Neural cell (in vitro differentiated cells): ENCODE measurements around the gene GPR152. TPM values are rescaled to one million over a fixed set of nuclear protein-coding genes. Genes with fewer than 3 reads are reported as not detected.

ENCODE experiments used
- H2AFZ ChIP-seq: fragments of 200-600, 300-800 bp; sonication (generic), shearing (Covaris generic); 2 replicates; pipeline ENCODE4 v1.6.0; 2014; ENCODE audit warnings: low read depth, mild to moderate bottlenecking, antibody characterized with exemption, low read length, moderate library complexity
- H3F3A ChIP-seq: fragments of 200-600 bp; shearing (Covaris generic); 2 replicates; pipeline ENCODE4 v1.6.1; 2016; ENCODE audit warnings: mild to moderate bottlenecking, moderate library complexity, mixed read lengths, antibody characterized with exemption, low read length; ENCODE audit not compliant: insufficient read depth, poor library complexity, severe bottlenecking
- H3K27ac ChIP-seq: fragments of 200-600, 300-800 bp; sonication (generic), shearing (Covaris generic); 2 replicates; pipeline ENCODE4 v1.5.1; 2014; ENCODE audit warnings: mild to moderate bottlenecking, low read length, moderate library complexity
- H3K27me3 ChIP-seq: fragments of 300-800, 200-600 bp; sonication (generic), shearing (Covaris generic); 2 replicates; pipeline ENCODE4 v1.6.0; 2014; ENCODE audit warnings: mild to moderate bottlenecking, low read depth, low read length, moderate library complexity; ENCODE audit not compliant: insufficient read depth
- H3K36me3 ChIP-seq: fragments of 300-800, 200-600 bp; sonication (generic), shearing (Covaris generic); 2 replicates; pipeline ENCODE4 v1.5.1; 2014; ENCODE audit warnings: mild to moderate bottlenecking, antibody characterized with exemption, low read length, moderate library complexity; ENCODE audit not compliant: insufficient read depth
- H3K4me2 ChIP-seq: fragments of 300-800, 200-600 bp; sonication (generic), shearing (Covaris generic); 2 replicates; pipeline ENCODE4 v1.6.0; 2014; ENCODE audit warnings: mild to moderate bottlenecking, low read length
- H3K4me3 ChIP-seq: fragments of 300-800, 200-600 bp; sonication (generic), shearing (Covaris generic); 2 replicates; pipeline ENCODE4 v1.5.1; 2014; ENCODE audit warnings: mild to moderate bottlenecking, low read length, moderate library complexity
- H3K79me2 ChIP-seq: fragments of 200-600 bp; shearing (Covaris generic); replicated peaks from 2 replicates; pipeline ENCODE4 v1.6.0; 2014; ENCODE audit warnings: mild to moderate bottlenecking, low read length, moderate library complexity; ENCODE audit not compliant: insufficient read depth
- H3K9ac ChIP-seq: fragments of 300-800, 200-600 bp; sonication (generic), shearing (Covaris generic); 2 replicates; pipeline ENCODE4 v1.6.1; 2016; ENCODE audit warnings: mild to moderate bottlenecking, low read length, mixed read lengths
- H3K9me2 ChIP-seq: fragments of 200-600 bp; shearing (Covaris generic); 2 replicates; pipeline ENCODE4 v1.6.1; 2016; ENCODE audit warnings: mild to moderate bottlenecking, low read length, mixed read lengths; ENCODE audit not compliant: insufficient read depth
- H3K9me3 ChIP-seq: fragments of 200-600, 300-800 bp; sonication (generic), shearing (Covaris generic); 2 replicates; pipeline ENCODE4 v1.6.1; 2016; ENCODE audit warnings: mild to moderate bottlenecking, mixed run types, low read length, moderate library complexity, mixed read lengths
- H4K20me1 ChIP-seq: fragments of 200-600 bp; shearing (Covaris generic); 2 replicates; pipeline ENCODE4 v1.6.1; 2016; ENCODE audit warnings: mild to moderate bottlenecking, mixed run types; ENCODE audit not compliant: insufficient read depth
- CTCF ChIP-seq: fragments of 450-650 bp; IDR thresholded peaks from 2 replicates; pipeline ENCODE4 v1.5.1; 2014; ENCODE audit warnings: antibody characterized with exemption, mild to moderate bottlenecking, moderate library complexity; ENCODE audit not compliant: poor library complexity, severe bottlenecking
- EP300 ChIP-seq: fragments of 450-650 bp; conservative IDR thresholded peaks from 2 replicates; pipeline ENCODE4 v1.6.1; 2014; ENCODE audit warnings: antibody characterized with exemption, mild to moderate bottlenecking, moderate library complexity; ENCODE audit not compliant: poor library complexity, severe bottlenecking
- EZH2 ChIP-seq: fragments of 200-600, 300-800 bp; shearing (Covaris generic), sonication (generic); IDR thresholded peaks from 2 replicates; pipeline ENCODE4 v1.6.1; 2014; ENCODE audit warnings: antibody characterized with exemption, low read length, borderline replicate concordance, mild to moderate bottlenecking; ENCODE audit not compliant: insufficient read depth, poor library complexity, severe bottlenecking
- MXI1 ChIP-seq: fragments of 450-650 bp; conservative IDR thresholded peaks from 2 replicates; pipeline ENCODE4 v1.6.1; 2014; ENCODE audit warnings: antibody characterized with exemption, mild to moderate bottlenecking; ENCODE audit not compliant: poor library complexity, severe bottlenecking
- POLR2AphosphoS5 ChIP-seq: IDR thresholded peaks from 2 replicates; pipeline ENCODE4 v1.6.1; 2012
- RAD21 ChIP-seq: fragments of 450-650 bp; conservative IDR thresholded peaks from 2 replicates; pipeline ENCODE4 v1.6.1; 2014; ENCODE audit warnings: antibody characterized with exemption, mild to moderate bottlenecking, moderate library complexity
- REST ChIP-seq: IDR thresholded peaks from 2 replicates; pipeline ENCODE4 v1.6.1; 2012; ENCODE audit warnings: borderline replicate concordance
- SMC3 ChIP-seq: fragments of 450-650 bp; conservative IDR thresholded peaks from 2 replicates; pipeline ENCODE4 v1.6.1; 2014; ENCODE audit warnings: antibody characterized with exemption, mild to moderate bottlenecking, moderate library complexity; ENCODE audit not compliant: poor library complexity
- TAF1 ChIP-seq: IDR thresholded peaks from 2 replicates; pipeline ENCODE4 v1.6.1; 2012; ENCODE audit warnings: low read depth
- polyA plus RNA-seq: library from polyadenylated mRNA; depleted of rRNA; stranded (reverse); fragments of >200 nt; gene quantifications from 2 replicates; pipeline ENCODE4 v1.2.3, GENCODE V29; 2014

Gene GPR152
- polyA plus RNA-seq, 1 donor from 2014 or later, result not detected

- peaks cover 21% of the 10 kb centered on the region for H3K27me3 ChIP-seq
- H4K20me1 ChIP-seq, result no peaks in the 10 kb centered on the region
- no peaks in the 10 kb centered on the region for H3K79me2 ChIP-seq
- H3K36me3 ChIP-seq, result no peaks in the 10 kb centered on the region
- H2AFZ ChIP-seq, result no peak overlapping the region
- no peak overlapping the region for H3K4me3 ChIP-seq
- no peak for TF ChIP-seq CTCF
- no peak for TF ChIP-seq SMC3
- TF ChIP-seq RAD21, result no peak
- no peak for TF ChIP-seq EZH2
- no peak for TF ChIP-seq TAF1
- no peak for TF ChIP-seq EP300
- TF ChIP-seq POLR2AphosphoS5, result no peak
- TF ChIP-seq MXI1, result no peak
- no peak for TF ChIP-seq REST
- H3K27ac ChIP-seq, result no peak overlapping the region
- H3K9me2 ChIP-seq, result no peaks in the 10 kb centered on the region
- H3K4me2 ChIP-seq, result no peak overlapping the region
- H3F3A ChIP-seq, result no peaks in the 10 kb centered on the region
- no peaks in the 10 kb centered on the region for H3K9me3 ChIP-seq
- no peak overlapping the region for H3K9ac ChIP-seq
Measured at GRCh38 chr11:67419325-67420049, 33.0 kb downstream of the GPR152 start.

- TF ChIP-seq SMC3, result no peak
- no peak for TF ChIP-seq MXI1
- no peak for TF ChIP-seq RAD21
- TF ChIP-seq REST, result no peak
- TF ChIP-seq TAF1, result no peak
- TF ChIP-seq EP300, result no peak
- no peak for TF ChIP-seq POLR2AphosphoS5
- no peak overlapping the region for H3K27ac ChIP-seq
- H3K9me2 ChIP-seq, result no peaks in the 10 kb centered on the region
- H3K4me3 ChIP-seq, result no peak overlapping the region
- no peak overlapping the region for H2AFZ ChIP-seq
- no peaks in the 10 kb centered on the region for H3F3A ChIP-seq
- H3K9ac ChIP-seq, result no peak overlapping the region
- H3K27me3 ChIP-seq, result peaks cover 23% of the 10 kb centered on the region
- no peaks in the 10 kb centered on the region for H3K9me3 ChIP-seq
- H4K20me1 ChIP-seq, result no peaks in the 10 kb centered on the region
- no peaks in the 10 kb centered on the region for H3K79me2 ChIP-seq
- no peak overlapping the region for H3K4me2 ChIP-seq
- H3K36me3 ChIP-seq, result no peaks in the 10 kb centered on the region
Measured at GRCh38 chr11:67418476-67419281, 33.9 kb downstream of the GPR152 start.
